Adipose tissue (tissue), 3 donors: ENCODE results near the gene LRFN4. TPM values are rescaled to one million over a fixed set of nuclear protein-coding genes. Genes with fewer than 3 reads are reported as not detected.

ENCODE experiments used
- H3K27ac ChIP-seq: one replicate; pipeline ENCODE4 v1.5.1; 2013; ENCODE audit warnings: low read depth, low read length
- WGBS, 3 donors: extraction: QIAGEN DNeasy Blood & Tissue Kit; methylation state at CpG; one replicate each; pipeline ENCODE4 v1.1.7; 2013; 5-methylcytosine and 5-hydroxymethylcytosine counted together
- polyA plus RNA-seq, 3 donors: library from polyadenylated mRNA; stranded (reverse); fragments of 200-250 nt; gene quantifications; one replicate each; pipeline ENCODE4 v1.2.3, GENCODE V29; 2013
- donor health status: healthy with polysubstance abuse.
- donor health status: Bipolar disorder and iron deficiency.
- donor health status: healthy.

The LRFN4 gene
- polyA plus RNA-seq, 3 donors, result 5.5 to 25.4 (median 7.6) TPM

DNA sequence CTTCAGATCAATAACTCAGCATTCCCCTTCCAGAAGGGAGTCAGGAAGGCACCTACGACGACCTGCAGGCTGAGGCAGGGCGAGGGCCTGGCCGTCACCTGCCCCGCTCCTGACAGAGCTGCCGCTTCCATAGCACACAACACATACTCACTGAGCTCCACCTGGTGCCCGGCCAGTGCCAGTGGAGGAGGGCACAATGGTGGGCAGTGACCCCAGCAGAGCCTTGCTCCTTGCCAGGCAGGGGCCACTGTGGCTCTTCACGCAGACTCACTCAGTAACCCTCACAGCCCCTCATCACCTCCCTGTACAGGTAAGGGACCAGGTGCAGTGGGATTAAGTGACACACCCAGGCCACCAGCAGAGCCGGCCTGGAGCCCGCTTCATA lies 24.6 kb downstream of the LRFN4 start:
- WGBS, 3 donors, result 87 to 97% (median 92%) methylated on average over 10 of the region's 10 CpGs
- no peak overlapping the region for H3K27ac ChIP-seq

DNA sequence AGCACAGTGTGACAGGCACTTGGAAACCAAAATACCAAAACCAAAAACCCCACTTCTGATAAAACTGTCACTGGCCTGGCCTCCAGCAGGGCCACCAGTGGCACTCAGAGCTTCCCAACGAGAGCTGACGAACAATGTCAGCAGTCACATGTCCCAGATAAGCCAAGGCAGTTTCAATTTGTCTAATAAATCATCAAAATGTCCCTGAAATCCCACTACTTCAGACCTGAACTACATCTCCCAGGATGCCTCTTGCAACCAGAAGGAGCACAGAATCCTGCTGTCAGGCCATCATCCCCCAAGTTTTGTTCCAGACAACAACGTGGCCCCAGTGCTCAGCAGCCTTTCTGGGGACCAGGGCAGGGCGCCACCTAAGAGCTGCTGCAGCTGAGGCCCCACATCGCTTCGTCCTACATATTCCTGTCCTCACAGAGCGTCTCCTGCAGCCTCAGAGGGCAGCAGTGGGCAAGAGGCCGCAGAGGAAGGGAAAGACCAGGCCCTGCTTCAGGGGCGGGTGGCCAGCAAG lies 25.1 kb downstream of the LRFN4 start:
- 71 to 89% (median 83%) methylated on average over 9 of the region's 9 CpGs for WGBS, 3 donors
- H3K27ac ChIP-seq, result no peak overlapping the region

DNA sequence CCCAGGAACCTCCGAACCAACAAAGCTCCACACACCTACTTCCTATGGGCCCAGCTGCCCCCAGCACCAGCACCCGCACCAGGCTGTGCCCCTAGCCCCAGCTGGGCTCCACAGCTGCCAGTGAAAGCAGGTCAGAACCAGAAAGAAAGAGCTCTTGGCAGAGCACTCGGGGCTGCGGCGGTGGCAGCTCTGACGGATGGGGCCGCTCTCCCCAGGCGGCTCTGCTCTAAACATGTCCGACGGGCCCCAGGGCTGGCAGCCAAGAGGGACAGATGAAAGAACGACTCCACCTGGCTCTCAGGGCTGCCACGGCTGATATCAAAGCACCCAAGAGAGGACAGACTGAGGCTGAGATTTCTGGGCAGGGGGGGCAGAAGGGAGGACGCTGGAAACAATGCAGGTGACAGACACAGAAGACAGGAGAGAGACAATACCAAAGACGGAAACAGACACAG lies 25.7 kb downstream of the LRFN4 start:
- H3K27ac ChIP-seq, result no peak overlapping the region
- 42 to 75% (median 64%) methylated on average over 14 of the region's 14 CpGs for WGBS, 3 donors

DNA sequence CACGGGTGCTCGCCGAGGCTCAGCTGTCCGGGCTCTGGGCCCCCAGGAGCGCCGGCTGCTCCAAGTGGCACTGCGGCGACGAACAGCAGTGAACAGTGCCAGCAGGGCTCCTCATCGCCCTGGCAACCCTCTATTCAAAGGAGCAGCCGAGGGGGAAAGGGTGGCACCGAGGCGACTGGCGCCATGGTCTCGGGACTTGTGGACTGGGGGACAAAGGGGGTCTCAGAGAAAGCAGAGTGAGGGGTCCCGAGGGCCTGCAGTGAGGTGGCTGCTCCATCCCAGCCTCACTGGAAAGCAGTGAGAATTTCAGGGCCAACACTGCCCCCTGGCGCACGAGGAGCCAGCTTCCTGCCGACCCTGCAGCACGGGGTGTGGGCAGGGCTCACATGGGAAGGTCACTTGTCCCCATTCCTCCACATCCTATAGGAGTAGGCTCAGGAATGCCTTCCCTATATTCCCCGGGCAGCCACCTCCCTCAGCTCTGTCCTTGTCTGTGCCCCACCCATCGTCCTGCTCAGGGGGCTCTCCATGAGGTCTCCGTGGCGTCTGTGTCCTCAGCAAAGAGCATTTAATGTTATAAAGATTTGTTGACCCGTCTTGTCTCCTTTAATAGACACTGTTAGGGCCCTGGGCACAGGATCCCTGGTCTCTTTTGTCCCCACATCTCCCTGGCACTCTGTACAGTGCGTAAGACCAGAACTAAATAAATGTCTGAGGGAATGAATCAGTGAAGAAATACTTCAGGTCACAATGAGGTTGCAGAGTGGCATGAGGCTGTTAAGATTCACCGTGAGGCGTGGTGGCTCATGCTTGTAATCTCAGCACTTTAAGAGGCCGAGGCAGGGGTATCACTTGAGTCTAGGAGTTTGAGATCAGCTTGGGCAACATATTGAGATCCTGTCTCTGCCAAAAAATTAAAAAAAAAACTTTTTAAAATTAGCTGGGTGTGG lies 26.4 kb downstream of the LRFN4 start:
- H3K27ac ChIP-seq, result no peak overlapping the region
- 43 to 60% (median 58%) methylated on average over 29 of the region's 29 CpGs for WGBS, 3 donors

DNA sequence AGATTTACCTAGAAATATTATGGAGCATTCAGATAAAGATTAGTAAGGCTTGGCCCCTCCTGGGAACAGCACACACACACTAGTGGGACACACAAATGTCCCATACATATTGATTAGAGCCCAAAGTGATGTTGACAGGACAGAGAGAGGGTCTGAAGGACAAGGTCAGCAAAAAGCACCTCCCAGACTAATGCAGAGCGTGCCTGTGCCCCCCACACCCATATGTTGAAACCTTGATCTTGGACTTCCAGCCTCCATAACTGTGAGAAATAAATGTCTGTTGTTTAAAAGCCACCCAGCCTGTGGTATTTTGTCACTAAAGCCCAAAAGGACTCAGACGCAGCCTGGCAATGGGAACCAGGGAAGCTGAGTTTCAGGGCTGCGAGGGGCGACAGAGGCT lies 27.6 kb downstream of the LRFN4 start:
- H3K27ac ChIP-seq, result no peak overlapping the region
- 95 to 98% (median 98%) methylated on average over 4 of the region's 4 CpGs for WGBS, 3 donors

DNA sequence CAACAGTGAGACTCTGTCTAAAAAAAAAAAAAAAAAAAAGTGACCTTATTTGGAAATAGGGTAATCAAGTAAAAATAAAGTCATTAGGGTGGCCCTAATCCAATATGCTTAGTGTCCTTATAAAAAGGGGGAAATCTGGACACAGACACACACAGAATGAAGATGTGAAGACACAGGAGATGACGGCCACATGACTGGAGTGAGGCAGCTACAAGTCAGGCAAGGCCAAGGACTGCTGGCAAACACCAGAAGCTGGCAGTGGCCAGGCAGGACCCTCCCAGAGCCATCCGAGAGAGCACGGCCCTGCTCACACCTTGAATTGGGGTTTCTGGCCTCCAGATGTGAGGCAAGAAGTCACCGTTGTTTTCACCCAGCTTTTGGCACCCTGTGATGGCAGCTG lies 28.6 kb downstream of the LRFN4 start:
- 81 to 84% (median 82%) methylated on average over 4 of the region's 4 CpGs for WGBS, 3 donors
- H3K27ac ChIP-seq, result no peak overlapping the region

DNA sequence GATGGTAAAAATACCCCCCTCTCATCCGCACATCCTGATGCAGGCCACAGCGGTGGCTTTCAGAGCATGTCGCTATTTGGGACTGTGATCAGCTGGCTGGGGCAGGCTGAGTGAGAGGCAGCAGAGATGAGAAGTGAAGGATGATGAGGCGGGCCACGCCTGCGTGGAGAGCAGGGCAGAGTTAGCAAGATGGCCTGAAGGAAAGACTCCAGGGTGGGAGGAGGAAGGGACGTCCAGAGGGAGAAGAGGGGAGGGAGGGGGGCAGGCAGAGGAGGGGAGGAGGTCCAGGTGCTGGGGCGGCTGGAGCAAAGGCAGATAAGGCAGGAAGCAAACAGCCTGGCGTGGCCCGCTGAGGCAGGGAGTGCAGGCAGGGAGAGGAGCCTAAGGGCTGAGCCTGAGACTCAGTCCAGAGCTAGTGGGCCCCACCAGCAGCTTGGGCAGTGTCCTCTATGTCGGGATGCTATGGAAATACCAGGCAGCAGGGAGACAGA lies 29.1 kb downstream of the LRFN4 start:
- WGBS, 3 donors, result 71 to 80% (median 79%) methylated on average over 11 of the region's 11 CpGs

DNA sequence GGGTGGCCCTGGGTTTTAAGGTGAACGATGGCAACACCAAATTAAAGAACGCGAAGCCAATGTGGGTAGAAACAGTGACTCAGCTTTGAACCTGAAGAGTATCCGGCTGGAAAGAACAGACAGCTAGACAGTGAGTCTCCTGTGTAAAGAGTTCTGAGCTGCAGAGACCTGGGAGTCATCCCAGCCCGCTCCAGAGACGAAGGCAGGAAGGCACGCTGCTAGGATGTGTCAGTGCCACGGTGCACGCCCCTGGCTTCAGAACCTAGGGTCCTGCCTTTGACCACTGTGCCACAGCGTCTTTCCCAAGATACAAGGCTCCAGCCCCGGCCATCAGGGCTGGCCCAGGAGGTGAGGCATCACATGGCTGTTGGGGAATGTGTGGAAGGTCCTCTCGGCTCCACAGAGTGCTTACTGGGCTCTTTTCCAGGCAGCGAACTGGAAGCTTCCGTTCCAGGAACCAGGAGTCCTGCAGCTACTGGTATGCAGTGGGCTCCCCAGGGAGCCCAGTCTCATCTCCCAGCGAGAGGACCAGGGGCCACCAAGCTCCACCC lies 29.9 kb downstream of the LRFN4 start:
- 70 to 82% (median 75%) methylated on average over 15 of the region's 15 CpGs for WGBS, 3 donors
- H3K27ac ChIP-seq, result no peak overlapping the region

More for the DNA sequence above, 29.1 kb downstream of the LRFN4 start:
- no peak overlapping the region for H3K27ac ChIP-seq

DNA sequence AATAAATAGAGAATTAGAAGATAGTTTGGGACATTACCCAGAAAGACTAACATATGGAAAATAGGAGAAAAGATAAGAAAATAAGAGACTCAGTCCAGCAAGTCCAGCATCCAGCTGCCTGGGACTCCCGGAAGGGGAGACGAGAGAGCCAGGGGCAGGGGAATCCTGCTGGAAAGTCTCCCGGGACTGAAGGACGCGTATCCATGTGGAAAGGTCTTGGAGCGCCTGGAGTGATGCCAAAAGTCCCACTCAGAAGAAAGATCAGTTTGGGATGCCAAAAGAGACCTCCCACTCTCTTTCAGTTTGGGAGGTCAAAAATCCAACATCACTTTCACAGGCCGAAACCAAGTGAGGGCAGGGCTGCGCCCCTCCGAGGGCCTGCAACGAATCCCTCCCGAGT lies 30.7 kb downstream of the LRFN4 start:
- no peak overlapping the region for H3K27ac ChIP-seq
- 74 to 85% (median 77%) methylated on average over 11 of the region's 11 CpGs for WGBS, 3 donors

DNA sequence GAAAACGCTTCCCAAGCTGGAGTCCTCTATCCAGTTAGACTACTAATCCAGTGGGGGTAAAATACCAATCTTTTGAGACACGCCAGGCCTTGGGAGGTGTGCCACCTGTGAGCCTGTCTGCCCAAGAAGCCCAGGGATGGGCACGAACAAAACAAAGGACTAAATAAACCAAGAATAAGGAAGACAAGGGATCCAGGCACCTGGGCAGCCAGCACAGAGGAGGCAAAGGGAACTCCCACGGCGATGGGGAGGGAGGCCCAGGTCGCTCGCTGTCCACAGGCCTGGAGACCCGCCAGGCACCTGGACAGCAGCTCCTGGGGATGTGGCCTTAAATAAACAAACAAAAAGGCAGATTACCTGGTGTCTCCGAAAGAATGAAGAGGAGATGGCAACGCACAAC lies 31.4 kb downstream of the LRFN4 start:
- H3K27ac ChIP-seq, result no peak overlapping the region
- 88 to 96% (median 94%) methylated on average over 10 of the region's 10 CpGs for WGBS, 3 donors

DNA sequence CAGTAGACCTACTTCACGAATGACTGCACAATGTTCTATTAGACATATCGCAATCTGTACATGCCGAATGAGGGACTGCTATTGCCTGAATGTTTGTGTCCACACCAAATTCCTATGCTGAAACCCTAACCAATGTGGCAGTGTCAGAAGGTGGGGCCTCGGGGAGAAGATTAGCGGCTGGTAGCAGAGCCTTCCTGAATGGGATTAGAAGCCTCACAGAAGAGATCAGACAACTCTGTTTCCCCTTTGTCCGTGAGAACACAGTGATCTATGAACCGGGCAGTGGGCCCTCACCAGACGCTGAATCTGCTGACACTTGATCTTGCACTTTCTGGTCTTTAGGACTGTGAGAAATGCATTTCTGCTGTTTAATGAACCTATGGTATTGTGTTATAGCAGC lies 33.1 kb downstream of the LRFN4 start:
- WGBS, 3 donors, result 77 to 84% (median 79%) methylated on average over 8 of the region's 8 CpGs
- no peak overlapping the region for H3K27ac ChIP-seq

DNA sequence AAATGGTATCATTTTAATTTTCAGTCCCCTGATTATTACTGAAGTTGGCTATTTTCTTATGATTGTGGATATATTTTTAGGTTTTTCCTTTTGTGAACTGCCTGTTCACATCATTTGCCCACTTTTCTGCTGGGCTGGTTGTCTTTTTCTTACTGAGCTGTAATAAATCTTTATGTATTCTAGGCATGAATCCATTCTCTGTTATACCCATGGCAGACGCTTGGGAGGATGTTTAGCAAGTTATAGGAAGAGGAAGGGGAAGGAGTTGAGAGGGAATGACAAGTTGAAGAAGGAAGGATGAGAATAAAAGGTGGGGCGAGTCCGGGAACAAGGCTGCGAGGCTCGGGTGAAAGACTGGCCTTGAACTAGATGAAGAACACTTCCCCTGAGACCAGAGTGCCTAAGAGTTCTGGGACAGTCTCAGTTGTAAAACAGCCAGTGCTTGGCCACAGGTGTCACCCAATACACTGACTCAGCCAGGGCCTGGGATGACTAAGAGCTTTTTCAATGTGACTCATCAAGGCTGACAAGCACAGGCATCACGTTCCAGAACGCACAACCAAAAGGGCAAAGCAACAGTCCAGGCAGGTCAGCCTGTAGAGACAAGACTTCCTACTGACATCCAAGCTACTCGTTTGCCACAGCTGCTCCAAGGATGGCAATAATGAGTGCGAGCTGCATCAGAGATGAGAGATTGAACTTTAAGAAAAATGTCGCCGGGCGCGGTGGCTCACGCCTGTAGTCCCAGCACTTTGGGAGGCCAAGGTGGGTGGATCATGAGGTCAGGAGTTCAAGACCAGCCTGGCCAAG lies 35.2 kb downstream of the LRFN4 start:
- WGBS, 3 donors, result 64 to 78% (median 72%) methylated on average over 14 of the region's 14 CpGs
- H3K27ac ChIP-seq, result no peak overlapping the region

DNA sequence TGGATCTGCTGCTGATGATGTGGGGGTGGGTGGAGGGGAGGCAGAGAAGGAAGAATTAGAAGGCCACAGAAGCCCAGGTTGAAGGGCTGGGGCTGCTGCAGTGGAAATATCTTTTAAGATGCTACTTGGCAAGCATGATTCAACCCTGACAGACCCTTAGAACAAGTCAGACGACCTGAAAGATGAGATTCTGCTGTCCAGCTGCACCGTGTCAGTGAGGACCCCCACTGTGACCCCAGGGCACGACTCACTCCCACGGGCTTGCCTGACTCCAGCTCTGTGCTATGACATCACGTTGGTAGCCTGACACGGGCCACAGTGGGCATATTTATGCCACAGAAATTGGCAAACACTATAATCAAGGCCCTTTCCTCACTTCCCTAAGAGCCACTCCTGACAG lies 36.0 kb downstream of the LRFN4 start:
- 61 to 76% (median 67%) methylated on average over 6 of the region's 6 CpGs for WGBS, 3 donors

DNA sequence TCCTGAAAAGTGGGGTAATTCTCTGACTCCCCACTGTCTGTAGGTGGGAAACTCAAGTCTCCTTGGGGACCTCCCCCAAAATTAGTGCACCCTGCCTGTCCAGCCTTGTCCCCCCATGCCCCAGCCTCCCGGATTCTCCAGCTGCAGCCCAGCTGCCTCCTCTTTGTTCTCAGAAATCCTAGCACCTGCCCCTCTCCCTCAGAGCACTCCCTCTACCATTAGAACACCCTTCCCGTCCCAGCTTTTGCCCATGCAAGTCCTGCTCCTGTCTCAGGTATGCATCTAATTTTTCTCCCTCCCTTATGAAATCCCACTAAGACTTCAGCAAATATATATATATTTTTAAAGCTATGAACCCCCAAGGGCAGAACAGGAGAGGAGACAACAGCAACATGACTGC lies 37.3 kb downstream of the LRFN4 start:
- 84 to 95% (median 87%) methylated on average over 2 of the region's 2 CpGs for WGBS, 3 donors
- no peak overlapping the region for H3K27ac ChIP-seq

More for the DNA sequence above, 36.0 kb downstream of the LRFN4 start:
- H3K27ac ChIP-seq, result no peak overlapping the region

DNA sequence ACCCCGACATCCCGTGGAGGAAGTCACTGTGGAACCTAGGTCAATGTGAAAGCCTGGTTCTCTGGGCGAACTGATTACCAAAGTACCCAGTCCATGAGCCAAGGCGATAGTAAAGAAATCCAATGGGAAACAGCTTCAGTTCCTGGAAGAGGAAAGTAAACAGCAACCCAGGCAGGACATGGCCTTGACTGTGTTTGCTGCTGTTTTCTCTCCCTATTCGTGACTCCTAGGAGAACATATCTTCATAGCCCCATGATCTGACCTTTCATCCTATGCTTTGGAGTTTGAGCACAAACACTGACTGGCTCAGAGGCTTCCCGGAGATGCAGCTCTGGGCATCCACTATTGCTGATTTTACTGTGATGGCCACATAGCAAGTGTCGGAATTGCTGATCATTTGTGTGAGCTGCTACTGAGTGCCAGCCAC lies 45.1 kb downstream of the LRFN4 start:
- WGBS, 3 donors, result 62 to 85% (median 83%) methylated on average over 7 of the region's 7 CpGs
- H3K27ac ChIP-seq, result no peak overlapping the region

DNA sequence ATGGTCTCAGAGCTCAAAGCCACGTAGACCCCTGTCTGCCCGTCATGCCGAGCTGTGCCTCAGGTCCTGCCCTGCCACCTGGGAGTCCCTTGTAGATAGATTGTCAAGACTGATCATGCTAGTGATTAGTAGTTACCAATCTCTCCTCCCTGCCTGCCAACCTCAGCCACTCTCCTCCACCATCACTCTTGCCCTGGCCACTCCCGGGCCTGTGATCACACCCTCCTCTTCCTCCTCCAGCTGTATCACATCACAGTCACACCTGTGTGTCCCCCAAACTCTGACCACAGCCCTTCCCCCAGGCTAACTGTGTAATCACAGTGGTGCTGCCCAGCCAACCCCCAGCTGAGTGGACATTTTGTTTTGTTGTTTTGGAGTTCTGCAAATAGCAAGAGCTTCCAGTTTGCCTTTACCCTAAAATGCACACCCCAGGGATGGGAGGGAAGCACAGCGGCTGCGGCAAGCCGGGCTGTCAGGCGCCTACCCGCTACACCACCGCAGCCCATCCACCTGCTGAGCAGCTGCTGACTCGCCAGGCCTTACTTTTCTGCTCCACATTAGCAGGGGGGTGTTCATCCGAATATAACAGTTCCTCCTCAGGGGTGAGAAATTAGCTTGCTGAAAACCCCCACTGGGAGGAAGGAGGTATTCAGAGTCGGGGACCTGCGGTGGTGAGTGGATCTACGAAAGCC lies 45.8 kb downstream of the LRFN4 start:
- H3K27ac ChIP-seq, result no peak overlapping the region
- 82 to 88% (median 85%) methylated on average over 15 of the region's 15 CpGs for WGBS, 3 donors

DNA sequence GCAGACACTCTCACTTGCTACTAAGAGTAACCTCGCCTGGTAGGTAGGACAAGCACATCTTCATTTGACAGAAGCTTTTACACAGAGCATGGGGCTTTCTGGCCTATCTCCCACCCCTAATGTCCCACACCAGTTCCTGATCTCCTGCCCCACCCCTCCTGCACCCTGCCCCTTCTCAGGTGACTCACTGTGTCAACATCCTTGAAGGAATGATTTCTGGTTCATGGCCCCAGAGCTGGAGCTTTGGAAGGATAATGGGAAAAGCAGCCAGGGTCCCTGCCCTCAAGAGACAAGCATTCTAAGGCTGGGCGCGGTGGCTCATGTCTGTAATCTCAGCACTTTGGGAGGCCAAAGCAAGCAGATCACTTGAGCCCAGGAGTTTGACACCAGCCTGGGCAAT lies 47.2 kb downstream of the LRFN4 start:
- 88 to 98% (median 96%) methylated on average over 3 of the region's 3 CpGs for WGBS, 3 donors
- H3K27ac ChIP-seq, result no peak overlapping the region

DNA sequence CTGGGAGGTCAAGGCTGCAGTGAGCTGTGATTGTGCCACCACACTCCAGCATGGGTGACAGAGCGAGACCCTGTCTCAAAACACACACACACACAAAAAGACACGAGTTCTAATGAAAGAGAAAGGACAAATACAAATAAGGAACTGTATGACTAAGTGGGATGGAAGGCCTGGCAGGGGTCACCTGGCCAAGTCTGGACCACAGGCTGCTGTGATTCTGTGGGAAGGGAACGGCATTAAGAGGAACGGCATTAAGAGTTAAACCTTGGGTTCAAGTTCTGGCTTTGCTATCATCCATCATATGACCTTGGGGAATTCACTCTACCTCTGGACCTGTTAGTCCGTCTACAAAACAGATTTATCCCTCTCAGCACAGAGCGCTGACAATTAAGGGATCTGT lies 47.7 kb downstream of the LRFN4 start:
- WGBS, 3 donors, result 90 to 91% (median 91%) methylated on average over 6 of the region's 6 CpGs
- H3K27ac ChIP-seq, result no peak overlapping the region
